Neutrophil (primary cell): ENCODE measurements around the gene SS18L1.

Experiments used
- H3K27ac ChIP-seq: fragments of 200-600 bp; sonication (generic); 2 replicates; pipeline ENCODE4 v1.5.1; 2016; ENCODE audit warnings: mild to moderate bottlenecking, moderate library complexity
- H3K27me3 ChIP-seq: fragments of 200-600 bp; sonication (generic); 2 replicates; pipeline ENCODE4 v1.6.0; 2016; ENCODE audit warnings: mild to moderate bottlenecking
- H3K36me3 ChIP-seq: fragments of 200-600 bp; sonication (generic); 2 replicates; pipeline ENCODE4 v1.5.1; 2017
- H3K4me1 ChIP-seq, 2 experiments: fragments of 200-600 bp in 1 of 2; sonication (generic) in 1 of 2; 1 replicate in 1 of 2; 2 replicates in 1 of 2; pipeline versions ENCODE4 v1.5.1 to v1.6.1; 2013 to 2016; ENCODE audit warnings: low read depth in 1 of 2, low read length in 1 of 2, mild to moderate bottlenecking in 1 of 2, moderate library complexity in 1 of 2; ENCODE audit not compliant: control insufficient read depth in 1 of 2, insufficient read depth in 1 of 2
- H3K4me3 ChIP-seq, 2 experiments: fragments of 200-600 bp in 1 of 2; sonication (generic) in 1 of 2; 1 replicate in 1 of 2; 2 replicates in 1 of 2; pipeline ENCODE4 v1.5.1; 2013 to 2016; ENCODE audit warnings: low read depth in 1 of 2, low read length in 1 of 2, mild to moderate bottlenecking in 1 of 2, moderate library complexity in 1 of 2
- H3K9me3 ChIP-seq: fragments of 200-600 bp; sonication (generic); 2 replicates; pipeline ENCODE4 v1.5.1; 2016
- TF ChIP-seq, protein P1 (sequence below): fragments of 200-600 bp; sonication (generic); IDR thresholded peaks from 2 replicates; pipeline ENCODE4 v1.5.1; 2016; ENCODE audit warnings: antibody characterized with exemption

The SS18L1 gene

DNA sequence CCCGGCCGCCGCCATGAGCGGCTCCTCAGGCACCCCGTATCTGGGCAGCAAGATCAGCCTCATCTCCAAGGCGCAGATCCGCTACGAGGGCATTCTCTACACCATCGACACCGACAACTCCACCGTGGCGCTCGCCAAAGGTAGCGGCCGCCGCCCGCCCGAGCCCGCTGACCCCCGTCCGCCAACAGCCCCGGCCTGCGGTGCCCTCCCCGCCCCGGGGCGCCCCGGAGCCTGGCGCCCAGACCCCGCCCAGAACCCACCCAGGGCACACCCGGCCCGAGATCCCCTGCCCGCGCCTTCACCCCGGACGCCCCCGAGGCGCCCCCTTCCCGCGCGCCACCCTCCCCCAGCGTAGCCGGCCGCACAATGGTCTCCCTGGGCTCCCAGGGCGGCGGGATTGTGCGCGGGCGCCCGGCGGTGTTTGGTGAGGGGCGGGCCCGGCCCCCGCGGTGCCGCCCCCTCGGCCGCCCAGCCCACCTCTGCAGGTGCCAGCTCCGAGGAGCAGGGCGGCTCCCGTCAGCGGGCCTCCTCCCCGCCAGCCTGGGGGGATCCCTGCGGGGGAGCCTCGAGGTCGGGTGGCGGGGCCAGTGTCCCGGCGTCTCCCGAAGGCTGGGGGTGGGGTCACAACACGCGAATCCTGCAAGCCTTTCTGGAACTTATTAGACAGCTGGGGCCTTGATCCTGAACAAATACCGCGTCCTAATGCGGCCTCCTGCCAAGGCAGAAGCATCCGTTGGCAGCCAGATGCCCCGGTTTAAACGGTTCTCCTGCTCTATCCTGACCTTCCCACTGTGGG, 20.7 kb upstream of the SS18L1 start:
- Histone ChIP-seq H3K27me3 (peaks cover 40% of the 10 kb centered on the region), H3K27ac (peak overlapping the region; percentile 85), H3K36me3 (peaks cover 37% of the 10 kb centered on the region), H3K4me1 (peaks cover 20 to 22% of the 10 kb centered on the region in 2 experiments), H3K4me3 (peak overlapping the region; percentile 81 to 91), H3K9me3 (no peaks in the 10 kb centered on the region)
- TF ChIP-seq, protein P1, sequence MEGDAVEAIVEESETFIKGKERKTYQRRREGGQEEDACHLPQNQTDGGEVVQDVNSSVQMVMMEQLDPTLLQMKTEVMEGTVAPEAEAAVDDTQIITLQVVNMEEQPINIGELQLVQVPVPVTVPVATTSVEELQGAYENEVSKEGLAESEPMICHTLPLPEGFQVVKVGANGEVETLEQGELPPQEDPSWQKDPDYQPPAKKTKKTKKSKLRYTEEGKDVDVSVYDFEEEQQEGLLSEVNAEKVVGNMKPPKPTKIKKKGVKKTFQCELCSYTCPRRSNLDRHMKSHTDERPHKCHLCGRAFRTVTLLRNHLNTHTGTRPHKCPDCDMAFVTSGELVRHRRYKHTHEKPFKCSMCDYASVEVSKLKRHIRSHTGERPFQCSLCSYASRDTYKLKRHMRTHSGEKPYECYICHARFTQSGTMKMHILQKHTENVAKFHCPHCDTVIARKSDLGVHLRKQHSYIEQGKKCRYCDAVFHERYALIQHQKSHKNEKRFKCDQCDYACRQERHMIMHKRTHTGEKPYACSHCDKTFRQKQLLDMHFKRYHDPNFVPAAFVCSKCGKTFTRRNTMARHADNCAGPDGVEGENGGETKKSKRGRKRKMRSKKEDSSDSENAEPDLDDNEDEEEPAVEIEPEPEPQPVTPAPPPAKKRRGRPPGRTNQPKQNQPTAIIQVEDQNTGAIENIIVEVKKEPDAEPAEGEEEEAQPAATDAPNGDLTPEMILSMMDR = no peak

DNA sequence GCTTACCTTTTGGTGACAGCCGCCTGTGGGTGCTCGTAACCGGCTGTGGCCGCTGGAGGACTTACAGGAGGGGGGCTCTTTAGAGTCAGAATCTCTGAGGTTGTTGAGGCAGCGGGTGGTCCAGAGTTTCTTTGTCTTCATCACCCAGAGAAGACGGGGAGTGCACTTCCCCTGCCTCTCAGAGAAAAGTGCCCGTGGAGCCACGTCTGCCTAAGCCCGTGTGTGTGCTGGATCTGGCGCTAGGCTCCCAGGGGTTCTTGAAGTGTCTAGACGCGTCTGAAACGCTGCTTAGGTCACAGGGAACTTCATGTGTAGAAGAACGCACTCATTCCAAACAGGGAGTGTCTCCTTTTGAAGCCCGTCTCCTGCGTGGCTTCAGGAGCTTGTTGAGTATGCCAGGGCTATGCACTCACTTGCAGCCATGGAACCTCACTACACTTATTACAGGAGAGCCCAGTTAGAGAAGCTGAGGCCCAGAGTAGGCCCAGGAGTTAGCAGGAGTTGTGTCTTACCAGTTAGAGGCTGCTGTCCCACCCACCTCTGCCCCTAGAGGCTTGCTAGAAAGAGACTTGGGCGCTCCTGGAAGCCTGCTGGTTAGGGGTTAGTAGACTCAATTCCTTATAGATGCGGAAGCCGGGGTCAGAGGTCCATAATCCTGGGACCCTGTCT, 20.0 kb upstream of the SS18L1 start:
- H3K9me3 ChIP-seq = no peaks in the 10 kb centered on the region
- H3K4me3 ChIP-seq = peak overlapping the region; percentile 81 to 91
- peaks cover 33% of the 10 kb centered on the region for H3K27me3 ChIP-seq
- TF ChIP-seq, protein P1 = no peak
- H3K4me1 ChIP-seq = peaks cover 20 to 22% of the 10 kb centered on the region in 2 experiments
- H3K36me3 ChIP-seq = peaks cover 44% of the 10 kb centered on the region
- H3K27ac ChIP-seq = peak overlapping the region; percentile 85

DNA sequence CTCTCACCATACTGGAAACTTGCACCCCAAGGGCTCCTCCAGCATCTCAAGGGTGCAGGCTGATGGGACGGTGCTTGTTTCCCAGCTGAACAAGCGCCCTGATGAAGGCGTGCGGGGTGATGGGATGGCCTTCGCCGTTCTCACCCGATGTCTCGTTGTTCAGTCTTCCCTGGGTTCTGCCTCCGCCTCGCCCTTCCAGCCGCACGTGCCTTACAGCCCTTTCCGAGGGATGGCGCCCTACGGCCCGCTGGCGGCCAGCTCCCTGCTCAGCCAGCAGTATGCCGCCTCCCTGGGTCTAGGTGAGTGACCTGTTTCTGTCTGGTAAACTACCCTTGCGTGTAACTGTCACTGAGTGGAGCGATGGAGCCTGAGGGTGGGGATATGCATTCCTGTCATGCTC, 17.4 kb upstream of the SS18L1 start:
- H3K36me3 ChIP-seq = peaks cover 70% of the 10 kb centered on the region
- H3K27me3 ChIP-seq = peaks cover 8% of the 10 kb centered on the region
- H3K4me1 ChIP-seq = peaks cover 20% of the 10 kb centered on the region in 2 experiments
- TF ChIP-seq, protein P1 = no peak
- no peaks in the 10 kb centered on the region for H3K9me3 ChIP-seq
- no peak overlapping the region for H3K27ac ChIP-seq
- H3K4me3 ChIP-seq = no peak overlapping the region

DNA sequence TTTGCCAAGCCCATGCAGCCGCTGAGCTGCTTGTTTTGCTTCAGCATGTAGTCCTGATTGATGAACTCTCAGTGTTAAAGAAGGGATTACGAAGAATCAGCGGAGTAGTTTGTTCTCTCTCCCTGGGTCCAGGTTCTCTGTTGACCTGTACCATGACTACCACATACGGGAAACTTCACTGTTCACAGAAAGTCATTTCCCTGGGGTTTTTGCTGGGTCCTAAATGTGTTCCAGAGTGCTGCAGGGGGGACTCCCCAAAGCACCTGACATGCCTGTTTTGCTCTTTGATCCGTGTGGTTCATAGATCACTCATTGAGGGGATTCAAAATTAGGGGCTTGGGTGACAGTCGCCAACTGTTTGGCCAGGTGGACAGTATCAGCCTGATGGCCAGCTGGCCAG, 15.8 kb upstream of the SS18L1 start:
- Histone ChIP-seq H3K27ac (no peak overlapping the region), H3K9me3 (no peaks in the 10 kb centered on the region), H3K4me3 (no peak overlapping the region), H3K36me3 (peaks cover 86% of the 10 kb centered on the region), H3K27me3 (peaks cover 7% of the 10 kb centered on the region), H3K4me1 (peaks cover 19 to 28% of the 10 kb centered on the region in 2 experiments)
- TF ChIP-seq, protein P1 = no peak

DNA sequence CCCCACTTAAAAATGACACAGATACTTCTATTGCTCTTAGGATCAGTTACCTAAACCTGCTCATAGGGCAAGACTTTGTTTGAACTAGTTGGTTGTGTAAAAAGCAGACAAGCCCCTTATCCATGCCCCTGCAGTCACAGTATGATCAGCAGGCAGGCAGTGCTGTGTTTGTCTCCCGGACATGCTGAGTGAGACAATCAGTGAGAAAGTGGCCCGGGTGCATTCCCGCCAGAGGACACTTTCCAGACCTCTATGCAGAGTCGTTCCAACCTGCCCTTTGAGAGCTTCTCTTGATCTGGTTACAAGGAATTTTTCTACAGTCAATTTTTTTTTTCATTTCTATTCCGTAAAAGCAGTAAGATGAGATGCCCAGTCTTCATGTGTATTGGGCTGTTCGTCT, 15.1 kb upstream of the SS18L1 start:
- Histone ChIP-seq H3K9me3 (no peaks in the 10 kb centered on the region), H3K4me3 (no peak overlapping the region), H3K27ac (no peak overlapping the region), H3K4me1 (peaks cover 20 to 28% of the 10 kb centered on the region in 2 experiments), H3K27me3 (no peaks in the 10 kb centered on the region), H3K36me3 (peaks cover 91% of the 10 kb centered on the region)
- TF ChIP-seq, protein P1 = no peak
